Hepatocyte (in vitro differentiated cells): Measurements from ENCODE around the gene VRK2. TPM values are rescaled to one million over a fixed set of nuclear protein-coding genes. Genes with fewer than 3 reads are reported as not detected.
A peak's percentile ranks its signal among the peaks of the same experiment; 100 is the strongest.

Experiments used
- DNase-seq: peaks from one replicate; pipeline ENCODE4 v3.0.0-alpha.2; 2016; ENCODE audit warnings: low spot score
- H2AFZ ChIP-seq: fragments of 200-600 bp; sonication (generic); 2 replicates; pipeline ENCODE4 v1.6.0; 2016; ENCODE audit warnings: antibody characterized with exemption, mild to moderate bottlenecking
- H3K27ac ChIP-seq: fragments of 200-600 bp; sonication (generic); 2 replicates; pipeline ENCODE4 v1.5.1; 2016; ENCODE audit warnings: mild to moderate bottlenecking
- H3K27me3 ChIP-seq: fragments of 200-600 bp; sonication (generic); 2 replicates; pipeline ENCODE4 v1.6.1; 2016
- H3K36me3 ChIP-seq: fragments of 200-600 bp; sonication (generic); replicated peaks from 2 replicates; pipeline ENCODE4 v1.5.1; 2016; ENCODE audit warnings: low read depth; ENCODE audit not compliant: insufficient read depth
- H3K4me1 ChIP-seq: fragments of 200-600 bp; sonication (generic); 2 replicates; pipeline ENCODE4 v1.5.1; 2016; ENCODE audit warnings: mild to moderate bottlenecking, moderate library complexity; ENCODE audit not compliant: insufficient read depth
- H3K4me2 ChIP-seq: fragments of 200-600 bp; sonication (generic); 2 replicates; pipeline ENCODE4 v1.6.0; 2016
- H3K4me3 ChIP-seq: fragments of 200-600 bp; sonication (generic); 2 replicates; pipeline ENCODE4 v1.5.1; 2016; ENCODE audit warnings: mild to moderate bottlenecking
- H3K79me2 ChIP-seq: fragments of 200-600 bp; sonication (generic); 2 replicates; pipeline ENCODE4 v1.6.0; 2017; ENCODE audit warnings: mild to moderate bottlenecking
- H3K9me2 ChIP-seq: fragments of 200-600 bp; sonication (generic); replicated peaks from 2 replicates; pipeline ENCODE4 v1.6.0; 2017; ENCODE audit warnings: mild to moderate bottlenecking; ENCODE audit not compliant: insufficient read depth
- H3K9me3 ChIP-seq: fragments of 200-600 bp; sonication (generic); 2 replicates; pipeline ENCODE4 v1.5.1; 2016; ENCODE audit warnings: low read depth, mild to moderate bottlenecking
- H4K20me1 ChIP-seq: fragments of 200-600 bp; sonication (generic); 2 replicates; pipeline ENCODE4 v1.6.0; 2016; ENCODE audit warnings: mild to moderate bottlenecking; ENCODE audit not compliant: insufficient read depth, poor library complexity, severe bottlenecking
- EZH2 ChIP-seq: fragments of 200-600 bp; sonication (generic); IDR thresholded peaks from 2 replicates; pipeline ENCODE4 v1.6.1; 2016; ENCODE audit warnings: antibody characterized with exemption, mild to moderate bottlenecking, borderline replicate concordance
- EZH2phosphoT487 ChIP-seq: fragments of 200-600 bp; sonication (generic); IDR thresholded peaks from one replicate; pipeline ENCODE4 v1.6.1; 2018; ENCODE audit warnings: antibody characterized with exemption, mild to moderate bottlenecking, low read depth, moderate library complexity; ENCODE audit not compliant: unreplicated experiment, severe bottlenecking
- WGBS: methylation state at CpG from one replicate; pipeline ENCODE4 v1.1.6; 2016; ENCODE audit warnings: low lambda C conversion rate; ENCODE audit errors: missing lambda C conversion rate; 5-methylcytosine and 5-hydroxymethylcytosine counted together
- polyA plus RNA-seq: library from polyadenylated mRNA; unstranded; fragments of >200 nt; fragmentation: Nextera tagmentation; extraction: Ambion mirVana; gene quantifications from 2 replicates; pipeline ENCODE4 v1.2.1, GENCODE V29; 2016
- total RNA-seq: library from RNA; depleted of rRNA; stranded (reverse); fragments of >200 nt; gene quantifications from 2 replicates; pipeline ENCODE4 v1.2.3, GENCODE V29; 2014
- TF ChIP-seq, protein P1 (sequence below): fragments of 200-600 bp; sonication (generic); IDR thresholded peaks from 2 replicates; pipeline ENCODE4 v1.5.1; 2016; ENCODE audit warnings: antibody characterized with exemption, mild to moderate bottlenecking; ENCODE audit not compliant: poor library complexity

VRK2 gene
- total and polyA plus RNA-seq, 2 experiments from 2014 or later, result 16.5 to 19.3 TPM

DNA sequence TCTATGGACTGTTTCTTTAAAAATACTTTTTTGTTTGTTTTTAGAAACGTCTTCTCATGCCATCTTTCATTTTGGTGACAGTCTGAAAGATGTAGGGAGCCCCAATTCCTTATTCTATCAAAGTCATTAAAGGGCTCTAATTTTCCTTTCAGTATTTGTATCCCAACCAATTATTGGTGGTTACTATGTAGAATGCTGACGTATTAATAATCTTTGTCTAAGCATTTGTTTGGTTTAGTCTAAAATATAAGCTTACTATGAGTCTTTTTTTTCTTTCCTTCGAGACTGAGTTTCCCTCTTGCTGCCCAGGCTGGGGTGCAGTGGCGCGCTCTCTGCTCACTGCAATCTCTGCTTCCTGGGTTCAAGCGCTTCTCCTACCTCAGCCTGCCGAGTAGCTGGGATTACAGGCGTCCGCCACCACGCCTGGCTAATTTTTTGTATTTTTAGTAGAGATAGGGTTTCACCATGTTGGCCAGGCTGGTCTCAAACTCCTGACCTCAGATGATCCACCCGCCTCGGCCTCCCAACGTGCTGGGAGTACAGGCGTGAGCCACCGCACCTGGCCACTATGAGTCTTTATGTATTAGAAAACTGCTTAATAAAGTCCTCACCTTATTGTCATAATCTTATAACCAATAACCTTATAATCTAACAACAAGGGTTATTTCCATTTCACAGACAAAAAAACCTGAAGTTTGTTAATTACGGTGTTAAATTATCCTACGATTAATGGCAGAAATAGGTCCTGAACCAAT is 849 bp upstream of the VRK2 start:
- Histone ChIP-seq H4K20me1 (no peaks in the 10 kb centered on the region), H3K36me3 (no peaks in the 10 kb centered on the region), H3K27ac (peak overlapping the region; percentile 94), H3K9me3 (no peaks in the 10 kb centered on the region), H3K4me1 (peaks cover 20% of the 10 kb centered on the region), H3K27me3 (no peaks in the 10 kb centered on the region), H3K4me2 (peak overlapping the region; percentile 71), H2AFZ (peak overlapping the region; percentile 64), H3K9me2 (no peaks in the 10 kb centered on the region), H3K4me3 (peak overlapping the region; percentile 9), H3K79me2 (peaks cover 22% of the 10 kb centered on the region)
- no peak for DNase-seq
- 79% methylated on average over 17 of the region's 17 CpGs for WGBS
- TF ChIP-seq, protein P1, sequence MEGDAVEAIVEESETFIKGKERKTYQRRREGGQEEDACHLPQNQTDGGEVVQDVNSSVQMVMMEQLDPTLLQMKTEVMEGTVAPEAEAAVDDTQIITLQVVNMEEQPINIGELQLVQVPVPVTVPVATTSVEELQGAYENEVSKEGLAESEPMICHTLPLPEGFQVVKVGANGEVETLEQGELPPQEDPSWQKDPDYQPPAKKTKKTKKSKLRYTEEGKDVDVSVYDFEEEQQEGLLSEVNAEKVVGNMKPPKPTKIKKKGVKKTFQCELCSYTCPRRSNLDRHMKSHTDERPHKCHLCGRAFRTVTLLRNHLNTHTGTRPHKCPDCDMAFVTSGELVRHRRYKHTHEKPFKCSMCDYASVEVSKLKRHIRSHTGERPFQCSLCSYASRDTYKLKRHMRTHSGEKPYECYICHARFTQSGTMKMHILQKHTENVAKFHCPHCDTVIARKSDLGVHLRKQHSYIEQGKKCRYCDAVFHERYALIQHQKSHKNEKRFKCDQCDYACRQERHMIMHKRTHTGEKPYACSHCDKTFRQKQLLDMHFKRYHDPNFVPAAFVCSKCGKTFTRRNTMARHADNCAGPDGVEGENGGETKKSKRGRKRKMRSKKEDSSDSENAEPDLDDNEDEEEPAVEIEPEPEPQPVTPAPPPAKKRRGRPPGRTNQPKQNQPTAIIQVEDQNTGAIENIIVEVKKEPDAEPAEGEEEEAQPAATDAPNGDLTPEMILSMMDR, result no peak
- no peak for TF ChIP-seq EZH2
- no peak for TF ChIP-seq EZH2phosphoT487

DNA sequence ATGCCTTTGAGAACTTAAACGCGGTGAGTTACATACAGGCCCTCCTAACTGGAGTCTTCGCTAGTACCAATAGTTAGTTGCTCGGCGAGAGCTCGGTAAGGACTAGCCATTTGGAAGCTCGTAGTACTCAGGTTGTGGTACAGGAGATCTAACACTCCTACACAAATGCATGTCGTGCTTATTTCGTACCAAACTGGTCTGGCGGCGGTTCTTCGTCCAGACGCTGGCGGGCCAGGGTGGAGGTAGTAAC is 346 bp upstream of the VRK2 start:
- Histone ChIP-seq H3K36me3 (no peaks in the 10 kb centered on the region), H3K9me3 (no peaks in the 10 kb centered on the region), H4K20me1 (no peaks in the 10 kb centered on the region), H2AFZ (peak overlapping the region; percentile 64), H3K79me2 (peaks cover 22% of the 10 kb centered on the region), H3K4me3 (peak overlapping the region; percentile 9), H3K4me2 (peak overlapping the region; percentile 71), H3K9me2 (no peaks in the 10 kb centered on the region), H3K4me1 (peaks cover 19% of the 10 kb centered on the region), H3K27ac (peak overlapping the region; percentile 94), H3K27me3 (no peaks in the 10 kb centered on the region)
- WGBS, result 6% methylated on average over 14 of the region's 14 CpGs
- TF ChIP-seq EZH2phosphoT487, result no peak
- TF ChIP-seq, protein P1, result no peak
- no peak for TF ChIP-seq EZH2
- DNase-seq, result no peak

DNA sequence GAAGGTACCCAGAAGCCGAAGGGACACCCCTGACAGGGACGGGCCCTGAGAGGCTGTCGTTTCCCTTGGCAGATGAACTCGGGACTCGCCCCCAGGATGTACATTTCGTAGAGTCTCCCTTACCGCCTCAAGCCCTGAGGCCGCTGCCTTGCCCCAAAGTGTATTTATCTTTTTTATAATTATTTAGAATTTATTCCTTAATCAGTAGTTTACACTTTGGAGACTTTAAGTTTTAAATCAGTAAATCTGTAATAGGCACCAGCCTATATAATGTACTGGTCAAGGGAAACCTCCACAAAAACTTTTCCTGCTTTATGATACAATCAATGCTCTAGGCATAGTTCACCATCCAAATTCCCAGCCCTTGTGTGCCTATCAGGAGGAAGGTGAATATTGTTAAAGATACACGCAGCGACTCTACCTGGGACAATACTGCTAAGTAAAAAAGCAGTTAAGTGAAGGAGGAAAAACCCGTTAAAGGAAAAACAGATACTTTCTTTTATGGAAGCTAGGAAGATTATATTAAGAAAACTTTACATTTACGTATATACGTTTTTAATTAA is 848 bp downstream of the VRK2 start:
- H3K79me2 ChIP-seq, result peaks cover 22% of the 10 kb centered on the region
- H3K36me3 ChIP-seq, result no peaks in the 10 kb centered on the region
- H3K4me2 ChIP-seq, result peak overlapping the region; percentile 71
- H3K9me3 ChIP-seq, result no peaks in the 10 kb centered on the region
- peak overlapping the region; percentile 78 for H2AFZ ChIP-seq
- DNase-seq, result no peak
- H3K9me2 ChIP-seq, result no peaks in the 10 kb centered on the region
- H3K4me1 ChIP-seq, result peaks cover 12% of the 10 kb centered on the region
- peak overlapping the region; percentile 94 for H3K27ac ChIP-seq
- no peaks in the 10 kb centered on the region for H4K20me1 ChIP-seq
- peak overlapping the region; percentile 36 for H3K4me3 ChIP-seq
- 22% methylated on average over 13 of the region's 13 CpGs for WGBS
- no peaks in the 10 kb centered on the region for H3K27me3 ChIP-seq
- TF ChIP-seq EZH2 (no peak), EZH2phosphoT487 (no peak)
- TF ChIP-seq, protein P1, result no peak
